ENCODE data around the gene SLC25A34. TPM values are rescaled to one million over a fixed set of nuclear protein-coding genes. Genes with fewer than 3 reads are reported as not detected.

The SLC25A34 gene
- polyA plus RNA-seq, 4 donors: 3.2 to 51.2 (median 24.8) TPM

- Histone ChIP-seq H3K9me3 (ENCODE audit: control insufficient read depth in 2 of 2, insufficient read depth in 1 of 2, low read depth in 1 of 2, low read length in 1 of 2) (no peaks in the 10 kb centered on the region), H3K27ac (ENCODE audit: low read depth in 1 of 3, low read length in 2 of 3) (no peak overlapping the region), H3K4me1 (ENCODE audit: control insufficient read depth in 3 of 3, insufficient read depth in 2 of 3, low read depth in 1 of 3, low read length in 2 of 3) (peaks cover 0 to 34% (median 3%) of the 10 kb centered on the region in 3 donors), H3K36me3 (ENCODE audit: control insufficient read depth in 3 of 3, insufficient read depth in 2 of 3, low read depth in 1 of 3, low read length in 3 of 3) (peaks cover 15 to 84% (median 23%) of the 10 kb centered on the region in 3 donors), H3K27me3 (ENCODE audit: control insufficient read depth in 3 of 3, insufficient read depth in 3 of 3, low read length in 3 of 3) (no peaks in the 10 kb centered on the region), H3K4me3 (ENCODE audit: low read depth in 1 of 3, low read length in 3 of 3) (no peak overlapping the region)
- no peak for DNase-seq
- no peak for FAIRE-seq
- WGBS, 3 donors: 89 to 93% (median 93%) methylated on average over 11 of the region's 11 CpGs
These were observed 2.8 kb upstream of the SLC25A34 start for GRCh38 chr1:15733218-15733725.

GRCh38 chr1:15733726-15734226 lies 2.3 kb upstream of the SLC25A34 start:
- H3K9me3 ChIP-seq (ENCODE audit: control insufficient read depth in 2 of 2, insufficient read depth in 1 of 2, low read depth in 1 of 2, low read length in 1 of 2): no peaks in the 10 kb centered on the region
- DNase-seq: no peak
- H3K27me3 ChIP-seq (ENCODE audit: control insufficient read depth in 3 of 3, insufficient read depth in 3 of 3, low read length in 3 of 3): no peaks in the 10 kb centered on the region
- FAIRE-seq: no peak
- H3K4me3 ChIP-seq (ENCODE audit: low read depth in 1 of 3, low read length in 3 of 3): no peak overlapping the region
- H3K36me3 ChIP-seq (ENCODE audit: control insufficient read depth in 3 of 3, insufficient read depth in 2 of 3, low read depth in 1 of 3, low read length in 3 of 3): peaks cover 15 to 82% (median 18%) of the 10 kb centered on the region in 3 donors
- no peak overlapping the region for H3K27ac ChIP-seq (ENCODE audit: low read depth in 1 of 3, low read length in 2 of 3)
- peaks cover 0 to 34% (median 3%) of the 10 kb centered on the region in 3 donors for H3K4me1 ChIP-seq (ENCODE audit: control insufficient read depth in 3 of 3, insufficient read depth in 2 of 3, low read depth in 1 of 3, low read length in 2 of 3)
- WGBS, 3 donors: 94 to 95% (median 95%) methylated on average over 26 to 27 of the region's 27 CpGs

- Histone ChIP-seq H3K27ac (ENCODE audit: low read depth in 1 of 3, low read length in 2 of 3) (no peak overlapping the region), H3K4me1 (ENCODE audit: control insufficient read depth in 3 of 3, insufficient read depth in 2 of 3, low read depth in 1 of 3, low read length in 2 of 3) (peaks cover 0 to 34% (median 3%) of the 10 kb centered on the region in 3 donors), H3K4me3 (ENCODE audit: low read depth in 1 of 3, low read length in 3 of 3) (no peak overlapping the region), H3K27me3 (ENCODE audit: control insufficient read depth in 3 of 3, insufficient read depth in 3 of 3, low read length in 3 of 3) (no peaks in the 10 kb centered on the region), H3K9me3 (ENCODE audit: control insufficient read depth in 2 of 2, insufficient read depth in 1 of 2, low read depth in 1 of 2, low read length in 1 of 2) (no peaks in the 10 kb centered on the region), H3K36me3 (ENCODE audit: control insufficient read depth in 3 of 3, insufficient read depth in 2 of 3, low read depth in 1 of 3, low read length in 3 of 3) (peaks cover 13 to 82% (median 15%) of the 10 kb centered on the region in 3 donors)
- WGBS, 3 donors: 80 to 81% (median 80%) methylated on average over 13 of the region's 13 CpGs
- DNase-seq (no peak), FAIRE-seq (no peak)
These were observed 1.8 kb upstream of the SLC25A34 start for GRCh38 chr1:15734296-15734695.

- H3K27me3 ChIP-seq (ENCODE audit: control insufficient read depth in 3 of 3, insufficient read depth in 3 of 3, low read length in 3 of 3): no peaks in the 10 kb centered on the region
- peak; percentile 37 to 40 for DNase-seq
These were observed 1.2 kb upstream of the SLC25A34 start for GRCh38 chr1:15734901-15735300.

GRCh38 chr1:15735304-15736037 lies 587 bp upstream of the SLC25A34 start:
- DNase-seq: peak in 1 of 2 donors; percentile 84
- Histone ChIP-seq H3K27me3 (ENCODE audit: control insufficient read depth in 3 of 3, insufficient read depth in 3 of 3, low read length in 3 of 3) (no peaks in the 10 kb centered on the region), H3K4me1 (ENCODE audit: control insufficient read depth in 3 of 3, insufficient read depth in 2 of 3, low read depth in 1 of 3, low read length in 2 of 3) (peaks cover 0 to 34% (median 3%) of the 10 kb centered on the region in 3 donors), H3K27ac (ENCODE audit: low read depth in 1 of 3, low read length in 2 of 3) (peak overlapping the region; percentile 58 to 97 (median 83)), H3K36me3 (ENCODE audit: control insufficient read depth in 3 of 3, insufficient read depth in 2 of 3, low read depth in 1 of 3, low read length in 3 of 3) (peaks cover 12 to 76% (median 13%) of the 10 kb centered on the region in 3 donors), H3K9me3 (ENCODE audit: control insufficient read depth in 2 of 2, insufficient read depth in 1 of 2, low read depth in 1 of 2, low read length in 1 of 2) (no peaks in the 10 kb centered on the region), H3K4me3 (ENCODE audit: low read depth in 1 of 3, low read length in 3 of 3) (no peak overlapping the region)
- no peak for FAIRE-seq
- 32 to 67% (median 32%) methylated on average over 11 to 12 of the region's 12 CpGs for WGBS, 3 donors

More at GRCh38 chr1:15734901-15735300, 1.2 kb upstream of the SLC25A34 start:
- 33 to 63% (median 55%) methylated on average over 17 of the region's 17 CpGs for WGBS, 3 donors
- Histone ChIP-seq H3K27ac (ENCODE audit: low read depth in 1 of 3, low read length in 2 of 3) (peak overlapping the region in 2 of 3 donors; percentile 83 to 97), H3K9me3 (ENCODE audit: control insufficient read depth in 2 of 2, insufficient read depth in 1 of 2, low read depth in 1 of 2, low read length in 1 of 2) (no peaks in the 10 kb centered on the region), H3K4me3 (ENCODE audit: low read depth in 1 of 3, low read length in 3 of 3) (no peak overlapping the region), H3K36me3 (ENCODE audit: control insufficient read depth in 3 of 3, insufficient read depth in 2 of 3, low read depth in 1 of 3, low read length in 3 of 3) (peaks cover 12 to 82% (median 13%) of the 10 kb centered on the region in 3 donors), H3K4me1 (ENCODE audit: control insufficient read depth in 3 of 3, insufficient read depth in 2 of 3, low read depth in 1 of 3, low read length in 2 of 3) (peaks cover 0 to 34% (median 3%) of the 10 kb centered on the region in 3 donors)
- FAIRE-seq: no peak

- Histone ChIP-seq H3K9me3 (ENCODE audit: control insufficient read depth in 2 of 2, insufficient read depth in 1 of 2, low read depth in 1 of 2, low read length in 1 of 2) (no peaks in the 10 kb centered on the region), H3K36me3 (ENCODE audit: control insufficient read depth in 3 of 3, insufficient read depth in 2 of 3, low read depth in 1 of 3, low read length in 3 of 3) (peaks cover 6 to 62% (median 8%) of the 10 kb centered on the region in 3 donors), H3K27me3 (ENCODE audit: control insufficient read depth in 3 of 3, insufficient read depth in 3 of 3, low read length in 3 of 3) (no peaks in the 10 kb centered on the region), H3K27ac (ENCODE audit: low read depth in 1 of 3, low read length in 2 of 3) (peak overlapping the region; percentile 58 to 97 (median 88)), H3K4me3 (ENCODE audit: low read depth in 1 of 3, low read length in 3 of 3) (peak overlapping the region in 1 of 3 donors; percentile 66), H3K4me1 (ENCODE audit: control insufficient read depth in 3 of 3, insufficient read depth in 2 of 3, low read depth in 1 of 3, low read length in 2 of 3) (peaks cover 0 to 42% (median 3%) of the 10 kb centered on the region in 3 donors)
- WGBS, 3 donors: 12 to 48% (median 23%) methylated on average over 6 of the region's 6 CpGs
- DNase-seq (peak; percentile 76 to 95), FAIRE-seq (no peak)
These were observed 819 bp downstream of the SLC25A34 start for GRCh38 chr1:15736892-15737261.

GRCh38 chr1:15737324-15738319 lies 1.6 kb downstream of the SLC25A34 start:
- H3K36me3 ChIP-seq (ENCODE audit: control insufficient read depth in 3 of 3, insufficient read depth in 2 of 3, low read depth in 1 of 3, low read length in 3 of 3): peaks cover 0 to 55% (median 3%) of the 10 kb centered on the region in 3 donors
- no peaks in the 10 kb centered on the region for H3K9me3 ChIP-seq (ENCODE audit: control insufficient read depth in 2 of 2, insufficient read depth in 1 of 2, low read depth in 1 of 2, low read length in 1 of 2)
- H3K27ac ChIP-seq (ENCODE audit: low read depth in 1 of 3, low read length in 2 of 3): peak overlapping the region in 2 of 3 donors; percentile 58 to 97
- H3K4me3 ChIP-seq (ENCODE audit: low read depth in 1 of 3, low read length in 3 of 3): peak overlapping the region in 1 of 3 donors; percentile 66
- no peak for DNase-seq
- WGBS, 3 donors: 37 to 72% (median 58%) methylated on average over 18 to 20 of the region's 20 CpGs
- peaks cover 0 to 46% (median 3%) of the 10 kb centered on the region in 3 donors for H3K4me1 ChIP-seq (ENCODE audit: control insufficient read depth in 3 of 3, insufficient read depth in 2 of 3, low read depth in 1 of 3, low read length in 2 of 3)
- no peak for FAIRE-seq
- H3K27me3 ChIP-seq (ENCODE audit: control insufficient read depth in 3 of 3, insufficient read depth in 3 of 3, low read length in 3 of 3): no peaks in the 10 kb centered on the region
